ENCODE data around the gene SPINDOC. TPM values are rescaled to one million over a fixed set of nuclear protein-coding genes. Genes with fewer than 3 reads are reported as not detected.
"Not testable (repeated sequence)": the region's sequence is repeated elsewhere in the genome, so short reads cannot be mapped to it uniquely, and the experiment has no call there.

Gene SPINDOC
- total and polyA plus RNA-seq, 2 experiments from 2014 or later, result 8.2 to 44.5 TPM

GRCh38 chr11:63769714-63770455 is 43.4 kb upstream of the SPINDOC start:
- peaks cover 24% of the 10 kb centered on the region for H3K4me1 ChIP-seq (ENCODE audit: low read depth)
- TF ChIP-seq, protein P1, sequence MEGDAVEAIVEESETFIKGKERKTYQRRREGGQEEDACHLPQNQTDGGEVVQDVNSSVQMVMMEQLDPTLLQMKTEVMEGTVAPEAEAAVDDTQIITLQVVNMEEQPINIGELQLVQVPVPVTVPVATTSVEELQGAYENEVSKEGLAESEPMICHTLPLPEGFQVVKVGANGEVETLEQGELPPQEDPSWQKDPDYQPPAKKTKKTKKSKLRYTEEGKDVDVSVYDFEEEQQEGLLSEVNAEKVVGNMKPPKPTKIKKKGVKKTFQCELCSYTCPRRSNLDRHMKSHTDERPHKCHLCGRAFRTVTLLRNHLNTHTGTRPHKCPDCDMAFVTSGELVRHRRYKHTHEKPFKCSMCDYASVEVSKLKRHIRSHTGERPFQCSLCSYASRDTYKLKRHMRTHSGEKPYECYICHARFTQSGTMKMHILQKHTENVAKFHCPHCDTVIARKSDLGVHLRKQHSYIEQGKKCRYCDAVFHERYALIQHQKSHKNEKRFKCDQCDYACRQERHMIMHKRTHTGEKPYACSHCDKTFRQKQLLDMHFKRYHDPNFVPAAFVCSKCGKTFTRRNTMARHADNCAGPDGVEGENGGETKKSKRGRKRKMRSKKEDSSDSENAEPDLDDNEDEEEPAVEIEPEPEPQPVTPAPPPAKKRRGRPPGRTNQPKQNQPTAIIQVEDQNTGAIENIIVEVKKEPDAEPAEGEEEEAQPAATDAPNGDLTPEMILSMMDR (IDR thresholded peaks at IDR 0.05; ENCODE audit: low read depth, low read length), result no peak
- no peak overlapping the region for H3K27ac ChIP-seq
- peak in 1 of 2 donors; percentile 46 for DNase-seq (ENCODE audit: low read depth in 1 of 2, low spot score in 1 of 2)
- no peaks in the 10 kb centered on the region for H3K9me3 ChIP-seq (ENCODE audit: low read depth)
- no peaks in the 10 kb centered on the region for H3K27me3 ChIP-seq
- peak overlapping the region; percentile 85 for H3K4me3 ChIP-seq
- H3K36me3 ChIP-seq, result no peaks in the 10 kb centered on the region

DNA sequence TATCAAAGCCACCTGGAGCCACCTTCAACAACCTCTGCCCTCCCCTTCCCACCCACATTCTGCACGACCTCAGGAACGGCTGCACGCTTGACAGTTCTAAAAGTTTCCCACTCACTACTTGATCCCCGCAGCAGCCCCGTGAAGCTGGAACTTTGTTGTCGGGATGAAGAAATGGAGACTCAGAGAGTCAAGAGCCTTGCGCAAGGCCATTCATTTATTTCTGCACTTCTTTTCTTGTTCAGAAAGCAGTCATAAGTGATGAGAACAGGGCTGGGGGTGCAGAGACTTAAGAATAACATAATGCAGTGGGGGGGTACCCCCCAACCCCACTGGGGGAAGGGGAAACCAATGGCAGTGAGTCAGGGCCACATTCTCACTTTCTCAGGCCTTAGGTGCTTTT is 42.5 kb upstream of the SPINDOC start:
- Histone ChIP-seq H3K36me3 (no peaks in the 10 kb centered on the region), H3K4me3 (no peak overlapping the region), H3K27me3 (no peaks in the 10 kb centered on the region), H3K4me1 (ENCODE audit: low read depth) (peaks cover 16% of the 10 kb centered on the region), H3K9me3 (ENCODE audit: low read depth) (no peaks in the 10 kb centered on the region), H3K27ac (no peak overlapping the region)
- TF ChIP-seq, protein P1 (IDR thresholded peaks at IDR 0.05; ENCODE audit: low read depth, low read length), result no peak
- no peak for DNase-seq (ENCODE audit: low read depth in 1 of 2, low spot score in 1 of 2)

DNA sequence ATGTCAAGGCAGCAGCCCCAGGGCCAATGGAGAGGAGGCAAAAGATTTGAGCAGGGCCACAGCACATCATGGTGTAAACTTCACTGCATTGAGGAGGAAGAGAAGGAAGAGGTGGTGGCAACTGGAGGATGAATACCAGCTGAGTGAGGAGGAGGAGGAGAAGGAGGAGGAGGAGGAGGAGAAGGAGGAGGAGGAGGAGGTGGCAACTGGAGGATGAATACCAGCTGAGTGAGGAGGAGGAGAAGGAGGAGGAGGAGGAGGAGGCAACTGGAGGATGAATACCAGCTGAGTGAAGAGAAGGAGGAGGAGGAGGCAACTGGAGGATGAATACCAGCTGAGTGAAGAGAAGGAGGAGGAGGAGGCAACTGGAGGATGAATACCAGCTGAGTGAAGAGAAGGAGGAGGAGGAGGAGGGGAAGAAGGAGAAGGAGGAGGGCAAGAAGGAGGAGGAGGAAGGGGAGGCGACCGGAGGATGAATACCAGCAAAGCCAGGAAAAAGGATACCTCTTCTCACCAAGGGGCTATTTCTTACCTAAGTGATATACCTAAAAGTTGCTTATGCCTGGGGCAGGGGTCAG is 41.4 kb upstream of the SPINDOC start:
- H3K9me3 ChIP-seq (ENCODE audit: low read depth); H3K4me3 ChIP-seq; DNase-seq (ENCODE audit: low read depth in 1 of 2, low spot score in 1 of 2); H3K27ac ChIP-seq; H3K27me3 ChIP-seq; H3K36me3 ChIP-seq: not testable (repeated sequence)
- peaks cover 12% of the 10 kb centered on the region for H3K4me1 ChIP-seq (ENCODE audit: low read depth)

GRCh38 chr11:63775191-63775590 is 38.1 kb upstream of the SPINDOC start:
- TF ChIP-seq, protein P1 (IDR thresholded peaks at IDR 0.05; ENCODE audit: low read depth, low read length), result no peak
- DNase-seq (ENCODE audit: low read depth in 1 of 2, low spot score in 1 of 2), result no peak
- no peak overlapping the region for H3K27ac ChIP-seq
- H3K4me1 ChIP-seq (ENCODE audit: low read depth), result peaks cover under 1% of the 10 kb centered on the region
- no peaks in the 10 kb centered on the region for H3K27me3 ChIP-seq
- no peaks in the 10 kb centered on the region for H3K36me3 ChIP-seq
- no peak overlapping the region for H3K4me3 ChIP-seq
- H3K9me3 ChIP-seq (ENCODE audit: low read depth), result no peaks in the 10 kb centered on the region

- H3K9me3 ChIP-seq (ENCODE audit: low read depth), result no peaks in the 10 kb centered on the region
- no peak overlapping the region for H3K4me3 ChIP-seq
- TF ChIP-seq, protein P1 (IDR thresholded peaks at IDR 0.05; ENCODE audit: low read depth, low read length), result no peak
- no peak overlapping the region for H3K27ac ChIP-seq
- DNase-seq (ENCODE audit: low read depth in 1 of 2, low spot score in 1 of 2), result peak in 1 of 2 donors; percentile 50
- no peaks in the 10 kb centered on the region for H3K36me3 ChIP-seq
- no peaks in the 10 kb centered on the region for H3K27me3 ChIP-seq
- peaks cover 3% of the 10 kb centered on the region for H3K4me1 ChIP-seq (ENCODE audit: low read depth)
Measured at GRCh38 chr11:63779039-63779438, 34.2 kb upstream of the SPINDOC start.

DNA sequence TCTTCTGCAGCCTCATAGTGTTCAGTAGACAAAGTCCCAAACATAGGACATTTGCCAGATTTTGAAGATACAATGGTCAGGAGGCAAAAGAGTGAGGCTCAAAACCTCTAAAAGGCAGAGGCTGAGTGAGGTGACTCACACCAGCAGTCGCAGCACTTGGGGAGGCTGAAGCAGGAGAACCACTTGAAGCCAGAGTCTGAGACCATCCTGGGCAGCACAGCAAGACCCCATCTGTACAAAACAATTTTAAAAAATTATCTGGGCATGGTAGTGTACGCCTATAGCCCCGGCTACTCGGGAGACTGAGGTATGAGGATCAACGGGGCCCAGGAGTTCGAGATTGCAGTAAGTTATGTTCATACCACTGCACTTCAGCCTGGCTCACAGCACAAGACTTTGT is 30.5 kb upstream of the SPINDOC start:
- Histone ChIP-seq H3K36me3 (no peaks in the 10 kb centered on the region), H3K27ac (no peak overlapping the region), H3K27me3 (no peaks in the 10 kb centered on the region), H3K9me3 (ENCODE audit: low read depth) (no peaks in the 10 kb centered on the region), H3K4me1 (ENCODE audit: low read depth) (peaks cover 3% of the 10 kb centered on the region), H3K4me3 (no peak overlapping the region)
- TF ChIP-seq, protein P1 (IDR thresholded peaks at IDR 0.05; ENCODE audit: low read depth, low read length), result no peak
- DNase-seq (ENCODE audit: low read depth in 1 of 2, low spot score in 1 of 2), result no peak
